Tibial nerve (tissue), 3 donors: Measurements from ENCODE around the gene SIPA1L3.

Experiments
- CTCF ChIP-seq, 5 experiments: fragments of 200-600 bp in 3 of 5; fragments of 450-650 bp in 2 of 5; sonication (generic) in 3 of 5; IDR thresholded peaks; one replicate each; pipeline ENCODE4 v1.5.1; 2016 to 2019; ENCODE audit warnings: antibody characterized with exemption in 5 of 5, mild to moderate bottlenecking in 3 of 5, moderate library complexity in 2 of 5
- POLR2A ChIP-seq, 2 donors: fragments of 450-650 bp; IDR thresholded peaks; one replicate each; pipeline ENCODE4 v1.6.1; 2017; ENCODE audit warnings: antibody characterized with exemption in 2 of 2, mild to moderate bottlenecking in 2 of 2, moderate library complexity in 2 of 2

DNA sequence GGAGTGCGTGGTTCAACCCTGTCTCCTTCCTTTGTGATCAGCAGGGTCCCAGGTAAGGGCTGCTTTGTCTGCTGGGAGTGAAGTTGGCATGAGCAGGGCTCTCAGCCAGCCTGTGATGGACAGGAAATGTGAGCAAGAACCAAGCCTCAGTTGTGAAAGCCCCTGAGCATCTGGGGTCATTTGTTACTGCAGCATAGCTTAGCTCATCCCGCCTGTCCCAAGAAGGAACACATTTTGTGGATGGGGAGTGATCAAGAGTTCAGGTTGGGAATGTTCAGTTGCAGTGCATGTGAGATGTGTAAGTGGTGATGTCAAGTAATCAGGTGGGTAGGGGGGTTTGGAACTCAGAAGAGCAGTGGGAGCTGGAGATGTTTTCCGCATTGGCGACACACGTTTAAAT, 164.6 kb downstream of the SIPA1L3 start:
- no peak for TF ChIP-seq CTCF (IDR thresholded peaks at IDR 0.05)
- no peak for TF ChIP-seq POLR2A (IDR thresholded peaks at IDR 0.05)
